Pancreas (tissue), 10 donors: Measurements from ENCODE around the gene GLYATL1B. TPM values are rescaled to one million over a fixed set of nuclear protein-coding genes. Genes with fewer than 3 reads are reported as not detected.

ENCODE experiments used
- ATAC-seq, 4 donors: fragments of 200-7000 bp; cut with Tn5 transposase; one replicate each; pipeline versions ENCODE4 v1.8.0 to v1.9.1; 2020; ENCODE audit warnings: mild to moderate bottlenecking in 4 of 4, moderate library complexity in 4 of 4
- DNase-seq, 6 donors: peaks; one replicate each; pipeline ENCODE4 v3.0.0-alpha.2; 2020
- FAIRE-seq: peaks from 2 replicates; lab custom pipeline; 2012; peaks lifted over from hg19 to GRCh38; lab: Jason Lieb, UNC
- H3K27ac ChIP-seq, 4 donors: fragments of 200-600 bp; sonication (generic); 1 replicate in 3 of 4; 2 replicates in 1 of 4; pipeline versions ENCODE4 v1.5.0 to v1.8.0; 2020
- H3K27me3 ChIP-seq, 4 donors: fragments of 200-600 bp; one replicate each; pipeline ENCODE4 v1.8.0; 2021
- H3K36me3 ChIP-seq, 3 donors: fragments of 200-600 bp; sonication (generic) in 1 of 3; one replicate each; pipeline versions ENCODE4 v1.5.0 to v1.8.0; 2020 to 2021
- H3K4me1 ChIP-seq, 3 donors: fragments of 200-600 bp; one replicate each; pipeline ENCODE4 v1.8.0; 2021
- H3K4me3 ChIP-seq, 4 donors: fragments of 200-600 bp; sonication (generic) in 2 of 4; one replicate each; pipeline versions ENCODE4 v1.5.0 to v1.8.0; 2020 to 2021
- H3K9me3 ChIP-seq, 4 donors: fragments of 200-600 bp; one replicate each; pipeline ENCODE4 v1.8.0; 2021
- CTCF ChIP-seq, 4 donors: fragments of 200-600 bp; sonication (generic) in 3 of 4; IDR thresholded peaks; one replicate each; pipeline versions ENCODE4 v1.5.0 to v1.8.0; 2021; ENCODE audit warnings: antibody characterized with exemption in 4 of 4
- WGBS, 2 donors: extraction: QIAGEN DNeasy Blood & Tissue Kit; methylation state at CpG; one replicate each; pipeline ENCODE4 v1.1.7; 2013; 5-methylcytosine and 5-hydroxymethylcytosine counted together
- intact Hi-C, 3 donors: fragments of 100-400 bp; cut with DNase I; formaldehyde crosslinking; loops; one replicate each; pipeline versions ENCODE4 v1.11.1 to v1.14.2; 2022
- polyA plus RNA-seq, 2 donors: library from polyadenylated mRNA; stranded (reverse); fragments of 200-250 nt; gene quantifications; one replicate each; pipeline ENCODE4 v1.2.3, GENCODE V29; 2013
- total RNA-seq, 6 donors: library from RNA; stranded (reverse); fragmentation: NEBNext Ultra II Directional in 4 of 6; extraction: Animal tissue kit (Norgen Biotek cat#: 25700) in 4 of 6; gene quantifications; one replicate each; pipeline versions ENCODE4 v1.2.1 to v1.2.4, GENCODE V29; 2021 to 2023
- donor health status: healthy with polysubstance abuse.
- donor health status: DM: no; HTN: no; CAD: no; lungs with moderate emphysema.
- donor health status: DM: no; HTN: no; CAD: no.
- donor health status: control.
- donor health status: control.
- donor health status: Bipolar disorder and iron deficiency.
- donor health status: DM: yes; HTN: yes; CAD: no.
- donor health status: DM: no; HTN: no; CAD: no.
- donor health status: DM: no; HTN: no; CAD: no.
- donor health status: DM: yes; HTN: yes; CAD: no.

Gene GLYATL1B
- total and polyA plus RNA-seq, 8 donors: not detected

GRCh38 chr11:59112494-59112893 is 26.4 kb downstream of the GLYATL1B start:
- 83 to 85% methylated on average over 2 of the region's 2 CpGs for WGBS, 2 donors
- Histone ChIP-seq H3K4me1 (no peaks in the 10 kb centered on the region), H3K27ac (no peak overlapping the region), H3K36me3 (no peaks in the 10 kb centered on the region), H3K4me3 (no peak overlapping the region), H3K9me3 (no peaks in the 10 kb centered on the region), H3K27me3 (peaks cover 0 to 3% (median 0%) of the 10 kb centered on the region in 4 donors)
- FAIRE-seq (no peak), DNase-seq (no peak), ATAC-seq (no peak)
- intact Hi-C loops: no loop called here
- TF ChIP-seq CTCF (IDR thresholded peaks at IDR 0.05): no peak

GRCh38 chr11:59114344-59114743 is 28.2 kb downstream of the GLYATL1B start:
- 98 to 99% methylated on average over 3 of the region's 3 CpGs for WGBS, 2 donors
- no peak for ATAC-seq

GRCh38 chr11:59115553-59115952 is 29.4 kb downstream of the GLYATL1B start:
- H3K27me3 ChIP-seq: peaks cover 0 to 3% (median 0%) of the 10 kb centered on the region in 4 donors
- no peaks in the 10 kb centered on the region for H3K36me3 ChIP-seq
- no peak for TF ChIP-seq CTCF (IDR thresholded peaks at IDR 0.05)
- no peak overlapping the region for H3K27ac ChIP-seq
- no peaks in the 10 kb centered on the region for H3K9me3 ChIP-seq
- FAIRE-seq: no peak
- no peak for ATAC-seq
- intact Hi-C loops: no loop called here
- H3K4me1 ChIP-seq: no peaks in the 10 kb centered on the region
- 98 to 100% methylated on average over 1 of the region's 1 CpG for WGBS, 2 donors
- H3K4me3 ChIP-seq: no peak overlapping the region
- no peak for DNase-seq

More at GRCh38 chr11:59114344-59114743, 28.2 kb downstream of the GLYATL1B start:
- no peak overlapping the region for H3K4me3 ChIP-seq
- no peak for TF ChIP-seq CTCF (IDR thresholded peaks at IDR 0.05)
- no peak overlapping the region for H3K27ac ChIP-seq
- DNase-seq: no peak
- intact Hi-C loops: no loop called here
- H3K9me3 ChIP-seq: no peaks in the 10 kb centered on the region
- no peaks in the 10 kb centered on the region for H3K36me3 ChIP-seq
- H3K4me1 ChIP-seq: no peaks in the 10 kb centered on the region
- H3K27me3 ChIP-seq: peaks cover 0 to 3% (median 0%) of the 10 kb centered on the region in 4 donors
- no peak for FAIRE-seq

GRCh38 chr11:59117774-59118173 is 31.7 kb downstream of the GLYATL1B start:
- no peak overlapping the region for H3K27ac ChIP-seq
- no peak for DNase-seq
- no peaks in the 10 kb centered on the region for H3K36me3 ChIP-seq
- no peak for FAIRE-seq
- no peak for ATAC-seq
- H3K4me1 ChIP-seq: no peaks in the 10 kb centered on the region
- no peak overlapping the region for H3K4me3 ChIP-seq
- TF ChIP-seq CTCF (IDR thresholded peaks at IDR 0.05): no peak
- intact Hi-C loops: no loop called here
- no peaks in the 10 kb centered on the region for H3K27me3 ChIP-seq
- no peaks in the 10 kb centered on the region for H3K9me3 ChIP-seq
- 94 to 97% methylated on average over 2 of the region's 2 CpGs for WGBS, 2 donors

GRCh38 chr11:59119826-59120225 is 33.7 kb downstream of the GLYATL1B start:
- FAIRE-seq: no peak
- no peak for TF ChIP-seq CTCF (IDR thresholded peaks at IDR 0.05)
- no peak overlapping the region for H3K4me3 ChIP-seq
- H3K27me3 ChIP-seq: no peaks in the 10 kb centered on the region
- no peak overlapping the region for H3K27ac ChIP-seq
- H3K36me3 ChIP-seq: no peaks in the 10 kb centered on the region
- H3K9me3 ChIP-seq: no peaks in the 10 kb centered on the region
- intact Hi-C loops: no loop called here
- no peak for DNase-seq
- no peaks in the 10 kb centered on the region for H3K4me1 ChIP-seq
- no peak for ATAC-seq
